Measurements from ENCODE around the gene SMAP2.
"Not testable (repeated sequence)": the region's sequence is repeated elsewhere in the genome, so short reads cannot be mapped to it uniquely, and the experiment has no call there.

SMAP2 gene

GRCh38 chr1:40384887-40385286, 11.4 kb downstream of the SMAP2 start:
- Histone ChIP-seq H3K27me3 (ENCODE audit: control insufficient read depth in 1 of 2, insufficient read depth in 2 of 2, low read length in 2 of 2) (no peaks in the 10 kb centered on the region), H3K36me3 (ENCODE audit: control insufficient read depth in 2 of 2, insufficient read depth in 2 of 2, low read length in 2 of 2) (no peaks in the 10 kb centered on the region), H3K4me3 (ENCODE audit: low read length in 2 of 2) (no peak overlapping the region), H3K9ac (ENCODE audit: low read length in 2 of 2) (peak overlapping the region; percentile 3 to 48), H3K4me1 (ENCODE audit: control insufficient read depth, insufficient read depth, low read length) (peaks cover 13% of the 10 kb centered on the region), H3K9me3 (ENCODE audit: control insufficient read depth in 2 of 2, low read length in 2 of 2) (no peaks in the 10 kb centered on the region), H3K27ac (ENCODE audit: low read length) (peak overlapping the region; percentile 12)

- Histone ChIP-seq H3K9ac (ENCODE audit: low read length in 2 of 2) (peak overlapping the region in 1 of 2 donors; percentile 44), H3K4me1 (ENCODE audit: control insufficient read depth, insufficient read depth, low read length) (peaks cover 13% of the 10 kb centered on the region), H3K4me3 (ENCODE audit: low read length in 2 of 2) (no peak overlapping the region), H3K36me3 (ENCODE audit: control insufficient read depth in 2 of 2, insufficient read depth in 2 of 2, low read length in 2 of 2) (no peaks in the 10 kb centered on the region), H3K27me3 (ENCODE audit: control insufficient read depth in 1 of 2, insufficient read depth in 2 of 2, low read length in 2 of 2) (no peaks in the 10 kb centered on the region), H3K27ac (ENCODE audit: low read length) (peak overlapping the region; percentile 1), H3K9me3 (ENCODE audit: control insufficient read depth in 2 of 2, low read length in 2 of 2) (no peaks in the 10 kb centered on the region)
Observed at GRCh38 chr1:40385437-40386358, 12.2 kb downstream of the SMAP2 start.

GRCh38 chr1:40386359-40386723, 12.8 kb downstream of the SMAP2 start:
- H3K9ac ChIP-seq (ENCODE audit: low read length in 2 of 2), result peak overlapping the region in 1 of 2 donors; percentile 44
- no peaks in the 10 kb centered on the region for H3K36me3 ChIP-seq (ENCODE audit: control insufficient read depth in 2 of 2, insufficient read depth in 2 of 2, low read length in 2 of 2)
- H3K4me1 ChIP-seq (ENCODE audit: control insufficient read depth, insufficient read depth, low read length), result peaks cover 13% of the 10 kb centered on the region
- no peak overlapping the region for H3K4me3 ChIP-seq (ENCODE audit: low read length in 2 of 2)
- H3K9me3 ChIP-seq (ENCODE audit: control insufficient read depth in 2 of 2, low read length in 2 of 2), result no peaks in the 10 kb centered on the region
- no peaks in the 10 kb centered on the region for H3K27me3 ChIP-seq (ENCODE audit: control insufficient read depth in 1 of 2, insufficient read depth in 2 of 2, low read length in 2 of 2)
- H3K27ac ChIP-seq (ENCODE audit: low read length), result peak overlapping the region; percentile 18

- H3K27me3 ChIP-seq (ENCODE audit: control insufficient read depth in 1 of 2, insufficient read depth in 2 of 2, low read length in 2 of 2), result no peaks in the 10 kb centered on the region
- no peaks in the 10 kb centered on the region for H3K9me3 ChIP-seq (ENCODE audit: control insufficient read depth in 2 of 2, low read length in 2 of 2)
- H3K36me3 ChIP-seq (ENCODE audit: control insufficient read depth in 2 of 2, insufficient read depth in 2 of 2, low read length in 2 of 2), result no peaks in the 10 kb centered on the region
- H3K4me1 ChIP-seq (ENCODE audit: control insufficient read depth, insufficient read depth, low read length), result peaks cover 13% of the 10 kb centered on the region
- peak overlapping the region; percentile 18 for H3K27ac ChIP-seq (ENCODE audit: low read length)
- H3K9ac ChIP-seq (ENCODE audit: low read length in 2 of 2), result no peak overlapping the region
- no peak overlapping the region for H3K4me3 ChIP-seq (ENCODE audit: low read length in 2 of 2)
Observed at GRCh38 chr1:40386796-40387195, 13.3 kb downstream of the SMAP2 start.

- Histone ChIP-seq H3K27ac (ENCODE audit: low read length) (peak overlapping the region; percentile 6), H3K4me1 (ENCODE audit: control insufficient read depth, insufficient read depth, low read length) (peaks cover 13% of the 10 kb centered on the region)
- H3K27me3 ChIP-seq (ENCODE audit: control insufficient read depth in 1 of 2, insufficient read depth in 2 of 2, low read length in 2 of 2); H3K9me3 ChIP-seq (ENCODE audit: control insufficient read depth in 2 of 2, low read length in 2 of 2); H3K4me3 ChIP-seq (ENCODE audit: low read length in 2 of 2); H3K9ac ChIP-seq (ENCODE audit: low read length in 2 of 2); H3K36me3 ChIP-seq (ENCODE audit: control insufficient read depth in 2 of 2, insufficient read depth in 2 of 2, low read length in 2 of 2): not testable (repeated sequence)
Observed at GRCh38 chr1:40387381-40388306, 14.1 kb downstream of the SMAP2 start.

- H3K4me1 ChIP-seq (ENCODE audit: control insufficient read depth, insufficient read depth, low read length); H3K36me3 ChIP-seq (ENCODE audit: control insufficient read depth in 2 of 2, insufficient read depth in 2 of 2, low read length in 2 of 2); H3K27me3 ChIP-seq (ENCODE audit: control insufficient read depth in 1 of 2, insufficient read depth in 2 of 2, low read length in 2 of 2); H3K4me3 ChIP-seq (ENCODE audit: low read length in 2 of 2); H3K9ac ChIP-seq (ENCODE audit: low read length in 2 of 2); H3K9me3 ChIP-seq (ENCODE audit: control insufficient read depth in 2 of 2, low read length in 2 of 2); H3K27ac ChIP-seq (ENCODE audit: low read length): not testable (repeated sequence)
Observed at GRCh38 chr1:40388456-40389321, 15.2 kb downstream of the SMAP2 start.

GRCh38 chr1:40389322-40389803, 15.8 kb downstream of the SMAP2 start:
- Histone ChIP-seq H3K4me1 (ENCODE audit: control insufficient read depth, insufficient read depth, low read length) (peaks cover 3% of the 10 kb centered on the region), H3K36me3 (ENCODE audit: control insufficient read depth in 2 of 2, insufficient read depth in 2 of 2, low read length in 2 of 2) (no peaks in the 10 kb centered on the region), H3K4me3 (ENCODE audit: low read length in 2 of 2) (no peak overlapping the region), H3K9me3 (ENCODE audit: control insufficient read depth in 2 of 2, low read length in 2 of 2) (no peaks in the 10 kb centered on the region), H3K9ac (ENCODE audit: low read length in 2 of 2) (no peak overlapping the region), H3K27me3 (ENCODE audit: control insufficient read depth in 1 of 2, insufficient read depth in 2 of 2, low read length in 2 of 2) (no peaks in the 10 kb centered on the region), H3K27ac (ENCODE audit: low read length) (no peak overlapping the region)

GRCh38 chr1:40389871-40390560, 16.5 kb downstream of the SMAP2 start:
- Histone ChIP-seq H3K9me3 (ENCODE audit: control insufficient read depth in 2 of 2, low read length in 2 of 2) (no peaks in the 10 kb centered on the region), H3K9ac (ENCODE audit: low read length in 2 of 2) (no peak overlapping the region), H3K4me3 (ENCODE audit: low read length in 2 of 2) (no peak overlapping the region), H3K27me3 (ENCODE audit: control insufficient read depth in 1 of 2, insufficient read depth in 2 of 2, low read length in 2 of 2) (no peaks in the 10 kb centered on the region), H3K36me3 (ENCODE audit: control insufficient read depth in 2 of 2, insufficient read depth in 2 of 2, low read length in 2 of 2) (no peaks in the 10 kb centered on the region), H3K4me1 (ENCODE audit: control insufficient read depth, insufficient read depth, low read length) (peaks cover 3% of the 10 kb centered on the region), H3K27ac (ENCODE audit: low read length) (no peak overlapping the region)

GRCh38 chr1:40390857-40391256, 17.3 kb downstream of the SMAP2 start:
- H3K27me3 ChIP-seq (ENCODE audit: control insufficient read depth in 1 of 2, insufficient read depth in 2 of 2, low read length in 2 of 2), result no peaks in the 10 kb centered on the region
- H3K36me3 ChIP-seq (ENCODE audit: control insufficient read depth in 2 of 2, insufficient read depth in 2 of 2, low read length in 2 of 2), result no peaks in the 10 kb centered on the region
- peaks cover 3% of the 10 kb centered on the region for H3K4me1 ChIP-seq (ENCODE audit: control insufficient read depth, insufficient read depth, low read length)
- H3K9ac ChIP-seq (ENCODE audit: low read length in 2 of 2), result no peak overlapping the region
- H3K27ac ChIP-seq (ENCODE audit: low read length), result no peak overlapping the region
- no peaks in the 10 kb centered on the region for H3K9me3 ChIP-seq (ENCODE audit: control insufficient read depth in 2 of 2, low read length in 2 of 2)
- no peak overlapping the region for H3K4me3 ChIP-seq (ENCODE audit: low read length in 2 of 2)
